WTC11 (cell line): ENCODE data around the gene IRF1. TPM values are rescaled to one million over a fixed set of nuclear protein-coding genes. Genes with fewer than 3 reads are reported as not detected.

ENCODE experiments used
- ATAC-seq: fragments of 200-7000 bp; cut with Tn5 transposase; 2 replicates; pipeline ENCODE4 v1.10.0; 2021; ENCODE audit warnings: mild to moderate bottlenecking, moderate library complexity
- CTCF ChIA-PET: fragments of 300-600 bp; sonication (Branson Sonifier 250); formaldehyde crosslinking; loops from one replicate; lab custom pipeline; 2021; ENCODE audit warnings: antibody characterized with exemption; lab: Charles Lee
- POLR2A ChIA-PET: fragments of 350-600 bp; sonication (Branson Sonifier 250); formaldehyde crosslinking; loops from one replicate; lab custom pipeline; 2021; ENCODE audit warnings: antibody characterized with exemption; lab: Charles Lee
- DNase-seq: peaks from one replicate; pipeline ENCODE4 v3.0.0; 2021; ENCODE audit warnings: low spot score
- H3K27ac Mint-ChIP-seq: 2 replicates; pipeline ENCODE4 v1.8.0; 2021; ENCODE audit warnings: mixed read lengths
- H3K27me3 Mint-ChIP-seq: 2 replicates; pipeline ENCODE4 v1.8.0; 2021; ENCODE audit warnings: low read depth, mild to moderate bottlenecking, moderate library complexity, mixed read lengths
- H3K36me3 Mint-ChIP-seq: 2 replicates; pipeline ENCODE4 v1.8.0; 2021; ENCODE audit warnings: mixed read lengths
- H3K4me1 Mint-ChIP-seq: 2 replicates; pipeline ENCODE4 v1.8.0; 2022; ENCODE audit warnings: mixed read lengths
- H3K4me3 Mint-ChIP-seq: 2 replicates; pipeline ENCODE4 v1.8.0; 2021; ENCODE audit warnings: mild to moderate bottlenecking, moderate library complexity, mixed read lengths
- H3K9me3 Mint-ChIP-seq: 2 replicates; pipeline ENCODE4 v1.8.0; 2021; ENCODE audit warnings: mixed read lengths
- AFF4 ChIP-seq: sonication (generic); formaldehyde crosslinking; IDR thresholded peaks from 2 replicates; pipeline ENCODE4 v1.8.1; 2023; ENCODE audit warnings: mild to moderate bottlenecking, missing genetic modification reagents, borderline replicate concordance
- ATF2 ChIP-seq: sonication (generic); formaldehyde crosslinking; IDR thresholded peaks from 2 replicates; pipeline ENCODE4 v1.8.1; 2022; ENCODE audit warnings: low read depth, missing genetic modification reagents, borderline replicate concordance
- CREM ChIP-seq: sonication (generic); formaldehyde crosslinking; IDR thresholded peaks from 2 replicates; pipeline ENCODE4 v1.8.1; 2022; ENCODE audit warnings: mild to moderate bottlenecking, missing genetic modification reagents, moderate library complexity
- E2F1 ChIP-seq: sonication (generic); formaldehyde crosslinking; IDR thresholded peaks from 2 replicates; pipeline ENCODE4 v1.8.0; 2022; ENCODE audit warnings: mild to moderate bottlenecking, missing genetic modification reagents
- EMX1 ChIP-seq: fragments of 250-450 bp; sonication (Bioruptor Pico); IDR thresholded peaks from 2 replicates; pipeline ENCODE4 v1.8.0; 2021; ENCODE audit warnings: mild to moderate bottlenecking
- ERG ChIP-seq: fragments of 250-450 bp; sonication (Bioruptor Pico); IDR thresholded peaks from 2 replicates; pipeline ENCODE4 v1.8.0; 2021; ENCODE audit warnings: mild to moderate bottlenecking
- ESRRA ChIP-seq: sonication (generic); formaldehyde crosslinking; IDR thresholded peaks from 2 replicates; pipeline ENCODE4 v1.8.1; 2022; ENCODE audit warnings: mild to moderate bottlenecking, missing genetic modification reagents, borderline replicate concordance
- JAZF1 ChIP-seq: fragments of 250-450 bp; sonication (Bioruptor Pico); IDR thresholded peaks from 2 replicates; pipeline ENCODE4 v1.9.0; 2021; ENCODE audit warnings: moderate library complexity, mild to moderate bottlenecking, inconsistent platforms
- MAX ChIP-seq: sonication (generic); formaldehyde crosslinking; IDR thresholded peaks from 2 replicates; pipeline ENCODE4 v1.8.0; 2022; ENCODE audit warnings: mild to moderate bottlenecking, missing genetic modification reagents
- MYBL2 ChIP-seq: sonication (generic); formaldehyde crosslinking; IDR thresholded peaks from 2 replicates; pipeline ENCODE4 v1.8.1; 2023; ENCODE audit warnings: mild to moderate bottlenecking, moderate library complexity, missing genetic modification reagents
- NFYB ChIP-seq: sonication (generic); formaldehyde crosslinking; conservative IDR thresholded peaks from 2 replicates; pipeline ENCODE4 v1.8.0; 2022; ENCODE audit warnings: low read depth, missing genetic modification reagents
- NR2C2 ChIP-seq: sonication (generic); formaldehyde crosslinking; IDR thresholded peaks from 2 replicates; pipeline ENCODE4 v1.8.0; 2022; ENCODE audit warnings: mild to moderate bottlenecking, missing genetic modification reagents
- SMAD3 ChIP-seq: sonication (generic); formaldehyde crosslinking; IDR thresholded peaks from 2 replicates; pipeline ENCODE4 v1.8.0; 2022; ENCODE audit warnings: missing genetic modification reagents, mild to moderate bottlenecking, borderline replicate concordance
- TEAD1 ChIP-seq: sonication (generic); formaldehyde crosslinking; IDR thresholded peaks from 2 replicates; pipeline ENCODE4 v1.8.0; 2022; ENCODE audit warnings: mild to moderate bottlenecking, missing genetic modification reagents
- ZNF219 ChIP-seq: sonication (generic); formaldehyde crosslinking; IDR thresholded peaks from 2 replicates; pipeline ENCODE4 v1.8.0; 2023; ENCODE audit warnings: missing genetic modification reagents, mild to moderate bottlenecking, borderline replicate concordance
- ZNF317 ChIP-seq: sonication (generic); formaldehyde crosslinking; IDR thresholded peaks from 2 replicates; pipeline ENCODE4 v1.8.1; 2023; ENCODE audit warnings: low read depth, mild to moderate bottlenecking, moderate library complexity, missing genetic modification reagents, borderline replicate concordance
- ZNF396 ChIP-seq: fragments of 250-450 bp; sonication (Bioruptor Pico); IDR thresholded peaks from 2 replicates; pipeline ENCODE4 v1.8.0; 2021; ENCODE audit warnings: mild to moderate bottlenecking, moderate library complexity, borderline replicate concordance
- total RNA-seq: library from RNA; stranded (reverse); gene quantifications from 3 replicates; pipeline ENCODE4 v1.2.3, GENCODE V29; 2021
- TF ChIP-seq, protein P1 (sequence below): sonication (generic); formaldehyde crosslinking; IDR thresholded peaks from 2 replicates; pipeline ENCODE4 v1.8.0; 2022; ENCODE audit warnings: mild to moderate bottlenecking, missing genetic modification reagents
- TF ChIP-seq, protein P2 (sequence below): fragments of 250-450 bp; sonication (Bioruptor Pico); IDR thresholded peaks from 2 replicates; pipeline ENCODE4 v2.1.2; 2022; ENCODE audit warnings: mild to moderate bottlenecking, moderate library complexity

IRF1 gene
- total RNA-seq, 1 experiment from 2014 or later, result 8.8 TPM

- POLR2A ChIA-PET, result no interaction called here
Observed at GRCh38 chr5:132470010-132470392, 20.6 kb downstream of the IRF1 start.

More at GRCh38 chr5:132470010-132470392, 20.6 kb downstream of the IRF1 start:
- TF ChIP-seq ATF2 (no peak), ESRRA (no peak), EMX1 (no peak), SMAD3 (CRISPR knock-in tag) (no peak), E2F1 (CRISPR knock-in tag) (no peak), NFYB (CRISPR knock-in tag) (no peak), AFF4 (CRISPR knock-in tag) (no peak), NR2C2 (CRISPR knock-in tag) (no peak), MYBL2 (CRISPR knock-in tag) (no peak), TEAD1 (CRISPR knock-in tag) (no peak), CREM (CRISPR knock-in tag) (no peak), ZNF219 (CRISPR knock-in tag) (no peak), MAX (CRISPR knock-in tag) (no peak), ZNF317 (CRISPR knock-in tag) (no peak), ZNF396 (CRISPR knock-in tag) (no peak), JAZF1 (CRISPR knock-in tag) (no peak), ERG (CRISPR knock-in tag) (no peak)
- TF ChIP-seq, protein P1, sequence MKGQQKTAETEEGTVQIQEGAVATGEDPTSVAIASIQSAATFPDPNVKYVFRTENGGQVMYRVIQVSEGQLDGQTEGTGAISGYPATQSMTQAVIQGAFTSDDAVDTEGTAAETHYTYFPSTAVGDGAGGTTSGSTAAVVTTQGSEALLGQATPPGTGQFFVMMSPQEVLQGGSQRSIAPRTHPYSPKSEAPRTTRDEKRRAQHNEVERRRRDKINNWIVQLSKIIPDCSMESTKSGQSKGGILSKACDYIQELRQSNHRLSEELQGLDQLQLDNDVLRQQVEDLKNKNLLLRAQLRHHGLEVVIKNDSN (CRISPR knock-in tag), result no peak
- TF ChIP-seq, protein P2, sequence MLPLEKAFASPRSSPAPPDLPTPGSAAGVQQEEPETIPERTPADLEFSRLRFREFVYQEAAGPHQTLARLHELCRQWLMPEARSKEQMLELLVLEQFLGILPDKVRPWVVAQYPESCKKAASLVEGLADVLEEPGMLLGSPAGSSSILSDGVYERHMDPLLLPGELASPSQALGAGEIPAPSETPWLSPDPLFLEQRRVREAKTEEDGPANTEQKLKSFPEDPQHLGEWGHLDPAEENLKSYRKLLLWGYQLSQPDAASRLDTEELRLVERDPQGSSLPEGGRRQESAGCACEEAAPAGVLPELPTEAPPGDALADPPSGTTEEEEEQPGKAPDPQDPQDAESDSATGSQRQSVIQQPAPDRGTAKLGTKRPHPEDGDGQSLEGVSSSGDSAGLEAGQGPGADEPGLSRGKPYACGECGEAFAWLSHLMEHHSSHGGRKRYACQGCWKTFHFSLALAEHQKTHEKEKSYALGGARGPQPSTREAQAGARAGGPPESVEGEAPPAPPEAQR (CRISPR knock-in tag), result no peak
- Mint-ChIP-seq H3K36me3 (peaks cover 10% of the 10 kb centered on the region), H3K4me3 (no peak overlapping the region), H3K27ac (no peak overlapping the region), H3K27me3 (no peaks in the 10 kb centered on the region), H3K9me3 (peaks cover 11% of the 10 kb centered on the region), H3K4me1 (peaks cover 31% of the 10 kb centered on the region)
- ATAC-seq (no peak), DNase-seq (no peak)
- CTCF ChIA-PET, result interaction anchor here (0.8 to 2.1 kb wide), 5 partner anchors 11 to 43 kb away, joined by 3 to 9 read pairs (median 3); no protein-coding TSS in a partner anchor
